Measurements from ENCODE around the gene AFG1L.
"Not testable (repeated sequence)": the region's sequence is repeated elsewhere in the genome, so short reads cannot be mapped to it uniquely, and the experiment has no call there.

The AFG1L gene

GRCh38 chr6:108419934-108420609, 125.2 kb downstream of the AFG1L start:
- DNase-seq, result no peak

DNA sequence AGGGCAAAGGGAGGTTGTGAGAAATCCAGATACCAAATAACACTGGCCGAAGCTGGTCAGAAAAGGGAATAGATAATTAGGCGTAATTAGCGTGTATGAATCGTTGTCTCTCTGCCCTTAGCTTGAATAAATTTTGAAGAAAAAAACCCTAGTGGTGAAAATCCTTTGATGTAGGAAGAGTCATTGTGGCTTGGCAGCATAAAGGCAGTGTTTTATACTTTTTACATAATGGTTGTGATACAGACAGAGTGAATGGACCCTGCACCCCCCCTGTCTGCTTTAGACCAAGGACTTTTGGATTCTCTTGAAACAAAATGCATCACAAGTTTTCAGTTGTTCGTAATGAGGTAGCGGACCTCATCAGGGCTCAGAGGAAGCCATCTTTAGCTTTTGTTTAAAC, 126.5 kb downstream of the AFG1L start:
- DNase-seq, result no peak

DNA sequence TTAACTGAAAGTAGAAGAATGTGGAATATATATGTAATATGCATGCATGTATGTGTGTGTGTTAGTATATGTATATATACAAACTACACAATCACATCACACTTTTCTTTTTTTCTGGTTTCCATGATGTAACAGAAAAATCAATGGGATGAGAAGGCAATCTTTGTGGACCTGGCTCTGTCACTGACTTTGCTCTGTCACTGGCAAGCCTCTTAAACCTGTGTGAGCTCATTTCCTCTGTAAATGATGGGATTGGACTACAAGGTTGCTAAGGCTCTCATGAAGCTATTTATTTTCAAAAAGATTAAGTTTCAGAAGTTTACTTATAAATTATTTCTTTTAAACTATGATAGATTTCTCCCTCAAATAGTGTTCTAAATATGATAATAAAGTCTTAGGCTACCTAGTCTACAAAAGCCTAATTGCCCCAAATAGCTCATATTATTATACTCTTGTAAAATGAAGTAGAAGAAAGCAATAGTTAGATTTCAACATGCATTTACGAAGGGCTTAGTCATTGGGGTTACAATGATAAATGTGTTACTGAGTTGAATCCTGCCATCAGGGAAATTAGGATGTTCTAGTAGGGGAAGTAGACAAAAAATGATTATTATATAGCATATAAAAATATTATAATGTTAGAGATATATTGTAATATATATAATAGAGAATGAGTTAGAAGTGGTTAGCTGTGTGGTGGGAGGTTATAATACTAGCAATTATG, 129.3 kb downstream of the AFG1L start:
- DNase-seq, result no peak

GRCh38 chr6:108425428-108425827, 130.6 kb downstream of the AFG1L start:
- DNase-seq, result no peak

DNA sequence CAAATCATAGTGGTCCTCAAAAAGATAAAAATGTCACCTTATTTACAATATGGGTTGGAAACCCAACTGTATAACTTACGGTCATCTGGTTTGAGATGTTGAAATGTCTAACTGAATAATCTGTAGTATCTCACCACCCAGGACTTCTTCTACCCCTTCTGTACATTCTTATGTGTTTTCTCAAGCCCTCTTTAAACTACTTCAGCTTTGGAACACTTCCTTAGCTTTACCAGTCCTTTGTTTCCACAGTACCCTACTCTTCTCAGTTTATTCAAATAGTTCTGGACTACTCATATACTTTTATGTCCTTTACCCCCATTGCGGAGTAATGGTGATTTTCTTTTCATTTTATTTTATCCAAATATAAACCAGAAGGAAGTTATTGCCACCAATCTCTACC, 137.3 kb downstream of the AFG1L start:
- no peak for DNase-seq

- DNase-seq, result no peak
Observed at GRCh38 chr6:108432792-108433191, 137.9 kb downstream of the AFG1L start.

- DNase-seq, result no peak
Observed at GRCh38 chr6:108434222-108434621, 139.4 kb downstream of the AFG1L start.

- DNase-seq, result no peak
Observed at GRCh38 chr6:108435391-108435790, 140.5 kb downstream of the AFG1L start.

- no peak for DNase-seq
Observed at GRCh38 chr6:108436771-108437170, 141.9 kb downstream of the AFG1L start.

DNA sequence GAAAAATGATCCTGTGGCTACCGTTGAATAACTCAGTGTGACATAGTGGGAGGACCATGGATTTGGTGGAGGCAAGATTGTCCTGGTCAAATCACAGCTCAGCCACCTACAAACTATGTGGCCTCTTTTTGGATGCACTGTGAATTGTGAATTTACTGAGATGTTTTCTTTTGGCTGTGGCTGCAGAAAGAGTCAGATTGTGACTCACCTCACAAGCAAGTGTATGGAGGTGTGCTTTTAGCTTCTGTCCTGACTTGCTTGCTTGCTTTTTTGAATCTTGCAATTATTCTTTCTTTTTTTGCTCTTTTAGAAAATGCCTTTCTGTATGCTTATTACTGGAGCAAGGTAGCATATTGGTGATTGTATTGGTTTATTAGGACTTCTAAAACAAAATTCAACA, 143.0 kb downstream of the AFG1L start:
- DNase-seq, result no peak

- DNase-seq, result no peak
Observed at GRCh38 chr6:108438918-108439317, 144.1 kb downstream of the AFG1L start.

DNA sequence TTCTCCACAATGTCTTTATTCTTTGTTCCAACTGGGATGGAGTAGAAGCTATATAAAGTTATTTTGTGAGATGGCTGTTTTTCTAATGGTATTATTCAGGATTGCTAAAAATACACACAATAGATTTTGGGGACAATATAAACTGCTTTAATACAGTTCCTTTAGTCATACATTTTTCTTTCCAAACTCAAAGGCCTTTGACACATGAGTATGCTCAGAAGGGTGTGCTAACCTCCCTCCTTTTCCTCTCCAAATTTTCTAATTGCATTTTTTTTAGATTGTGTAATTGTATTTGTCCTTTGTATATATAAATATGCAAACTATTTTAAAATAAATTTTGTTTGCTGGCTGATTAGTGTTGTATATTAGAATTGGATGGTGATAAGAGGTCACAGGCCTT, 146.3 kb downstream of the AFG1L start:
- DNase-seq, result no peak

- DNase-seq, result no peak
Observed at GRCh38 chr6:108442770-108443520, 148.1 kb downstream of the AFG1L start.

- DNase-seq, result no peak
Observed at GRCh38 chr6:108446629-108447150, 151.8 kb downstream of the AFG1L start.

GRCh38 chr6:108448481-108448880, 153.6 kb downstream of the AFG1L start:
- DNase-seq, result no peak

DNA sequence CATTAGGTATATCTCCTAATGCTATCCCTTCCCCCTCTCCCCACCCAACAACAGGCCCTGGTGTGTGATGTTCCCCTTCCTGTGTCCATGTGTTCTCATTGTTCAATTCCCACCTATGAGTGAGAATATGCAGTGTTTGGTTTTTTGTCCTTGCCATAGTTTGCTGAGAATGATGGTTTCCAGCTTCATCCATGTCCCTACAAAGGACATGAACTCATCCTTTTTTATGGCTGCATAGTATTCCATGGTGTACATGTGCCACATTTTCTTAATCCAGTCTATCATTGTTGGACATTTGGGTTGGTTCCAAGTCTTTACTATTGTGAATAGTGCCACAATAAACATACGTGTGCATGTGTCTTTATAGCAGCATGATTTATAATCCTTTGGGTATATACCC, 154.9 kb downstream of the AFG1L start:
- DNase-seq, result not testable (repeated sequence)

DNA sequence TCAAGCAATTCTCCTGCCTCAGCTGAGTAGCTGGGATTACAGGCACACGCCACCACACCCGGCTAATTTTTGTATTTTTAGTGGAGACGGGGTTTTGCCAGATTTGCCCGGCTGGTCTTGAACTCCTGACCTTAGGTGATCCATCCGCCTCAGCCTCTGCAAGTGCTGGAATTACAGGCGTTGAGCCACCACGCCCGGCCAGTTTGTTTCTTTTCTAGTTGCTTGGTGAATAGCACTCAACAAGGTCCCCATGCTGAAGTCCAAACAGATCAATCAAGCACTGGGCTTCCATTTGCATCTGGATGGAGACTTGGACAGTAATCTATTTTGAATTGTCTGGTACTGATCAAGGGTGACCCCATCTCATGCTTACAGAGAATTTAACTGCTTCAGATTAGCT, 157.0 kb downstream of the AFG1L start:
- no peak for DNase-seq

DNA sequence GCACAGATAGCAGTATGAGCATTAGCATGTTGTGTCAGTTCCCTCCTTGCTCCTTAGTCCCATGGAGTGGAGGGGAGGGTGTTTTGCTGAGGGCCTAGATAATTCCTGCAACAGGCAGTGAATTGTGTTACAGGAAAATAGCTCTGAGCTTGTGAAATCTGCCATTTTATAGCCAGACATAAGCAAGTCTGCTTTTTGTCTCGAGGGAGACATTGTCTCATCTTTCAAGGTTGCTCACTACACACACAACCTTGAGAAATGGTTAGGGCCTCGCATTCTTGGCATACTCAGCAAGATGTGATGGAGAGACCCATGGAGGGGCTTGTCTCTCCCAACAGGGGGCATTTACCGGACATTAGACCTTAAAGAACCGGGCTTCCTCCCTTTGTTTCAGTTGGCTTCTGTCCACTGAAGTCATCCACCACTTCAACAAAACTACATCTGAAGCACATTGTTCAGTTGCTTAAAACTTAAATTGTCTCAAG, 157.9 kb downstream of the AFG1L start:
- DNase-seq, result no peak

DNA sequence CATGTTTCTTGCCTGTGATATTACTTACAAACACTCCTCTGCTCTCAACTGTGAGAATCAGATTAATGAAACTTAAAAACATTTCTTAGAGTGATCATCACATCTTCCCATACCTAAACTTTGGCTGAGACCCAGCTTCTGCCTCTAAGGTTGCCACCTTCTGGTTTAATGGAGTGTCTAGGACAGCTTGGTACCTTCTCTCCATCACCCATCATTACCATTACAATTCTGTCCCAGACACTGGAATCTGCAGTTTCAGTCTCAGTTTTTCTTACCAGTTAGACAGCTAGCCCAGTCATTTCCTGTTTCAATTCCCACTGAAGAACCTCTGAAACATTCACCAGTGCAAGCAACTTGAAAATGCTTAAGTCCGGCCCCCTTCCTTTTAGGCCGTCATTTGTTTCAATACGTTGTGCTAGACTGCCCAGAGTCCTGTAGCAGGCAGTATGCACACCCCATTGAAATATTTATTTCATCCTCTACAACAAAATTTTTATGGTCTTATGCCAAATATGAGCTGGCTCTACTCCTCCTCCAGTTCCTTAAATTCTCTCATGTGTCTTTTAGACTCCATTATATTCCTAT, 158.8 kb downstream of the AFG1L start:
- DNase-seq, result peak; percentile 77

DNA sequence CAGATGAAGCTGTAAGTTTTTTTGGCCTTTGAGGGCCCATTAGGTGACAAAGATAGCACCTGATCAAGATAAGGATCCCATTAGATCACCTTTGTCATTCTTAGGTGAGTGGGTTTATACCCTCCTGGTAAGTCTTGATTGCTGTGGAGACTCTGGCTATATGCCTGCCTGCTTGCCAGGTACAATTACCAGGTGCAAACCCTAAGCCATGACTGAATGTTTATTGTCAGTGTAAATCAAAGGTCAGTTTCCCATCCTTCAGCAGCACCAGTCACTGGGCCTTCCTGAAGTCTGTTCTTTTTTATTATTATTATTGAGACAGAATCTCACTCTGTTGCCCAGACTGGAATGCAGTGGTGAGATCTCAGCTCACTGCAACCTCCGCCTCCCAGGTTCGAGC, 159.5 kb downstream of the AFG1L start:
- no peak for DNase-seq

- DNase-seq, result no peak
Observed at GRCh38 chr6:108455688-108456087, 160.8 kb downstream of the AFG1L start.

GRCh38 chr6:108463784-108464183, 168.9 kb downstream of the AFG1L start:
- no peak for DNase-seq

- no peak for DNase-seq
Observed at GRCh38 chr6:108464418-108465097, 169.7 kb downstream of the AFG1L start.
